MM.1S (cell line): ENCODE results near the gene BLOC1S2.

Experiments used
- DNase-seq: peaks from one replicate; pipeline ENCODE4 v3.0.0-alpha.2; 2015
- H2AFZ ChIP-seq: fragments of 300-600 bp; sonication (generic); 2 replicates; pipeline ENCODE4 v1.6.0; 2016; ENCODE audit warnings: antibody characterized with exemption, low read length
- H3F3A ChIP-seq: fragments of 300-600 bp; sonication (generic); 2 replicates; pipeline ENCODE4 v1.6.1; 2016; ENCODE audit warnings: mild to moderate bottlenecking, antibody characterized with exemption, low read length, moderate library complexity, mixed read lengths; ENCODE audit not compliant: insufficient read depth
- H3K27ac ChIP-seq: fragments of 300-600 bp; sonication (generic); 2 replicates; pipeline ENCODE4 v1.5.1; 2016; ENCODE audit warnings: mild to moderate bottlenecking, low read length
- H3K27me3 ChIP-seq: fragments of 300-600 bp; sonication (generic); replicated peaks from 2 replicates; pipeline ENCODE4 v1.6.0; 2016; ENCODE audit warnings: low read length; ENCODE audit not compliant: insufficient read depth
- H3K36me3 ChIP-seq: fragments of 300-600 bp; sonication (generic); replicated peaks from 2 replicates; pipeline ENCODE4 v1.6.1; 2016; ENCODE audit warnings: mild to moderate bottlenecking, low read length, mixed read lengths; ENCODE audit not compliant: insufficient read depth
- H3K4me1 ChIP-seq: fragments of 300-600 bp; sonication (generic); 2 replicates; pipeline ENCODE4 v1.6.1; 2016; ENCODE audit warnings: low read length, mixed read lengths
- H3K4me2 ChIP-seq: fragments of 300-600 bp; sonication (generic); 2 replicates; pipeline ENCODE4 v1.6.0; 2016; ENCODE audit warnings: low read depth, low read length
- H3K4me3 ChIP-seq: fragments of 300-600 bp; sonication (generic); 2 replicates; pipeline ENCODE4 v1.5.1; 2016; ENCODE audit warnings: low read length, mixed read lengths
- H3K79me2 ChIP-seq: fragments of 300-600 bp; sonication (generic); 2 replicates; pipeline ENCODE4 v1.6.1; 2016; ENCODE audit warnings: mixed run types, low read length, mixed read lengths
- H3K9ac ChIP-seq: fragments of 300-600 bp; sonication (generic); 2 replicates; pipeline ENCODE4 v1.6.1; 2016; ENCODE audit warnings: low read length, mixed read lengths
- H3K9me2 ChIP-seq: fragments of 300-600 bp; sonication (generic); replicated peaks from 2 replicates; pipeline ENCODE4 v1.6.1; 2016; ENCODE audit warnings: mild to moderate bottlenecking, low read length, mixed read lengths; ENCODE audit not compliant: insufficient read depth
- H3K9me3 ChIP-seq: fragments of 300-600 bp; sonication (generic); replicated peaks from 2 replicates; pipeline ENCODE4 v1.6.1; 2016; ENCODE audit warnings: mild to moderate bottlenecking, low read length, mixed read lengths; ENCODE audit not compliant: insufficient read depth
- H4K20me1 ChIP-seq: fragments of 300-600 bp; sonication (generic); 2 replicates; pipeline ENCODE4 v1.6.1; 2016; ENCODE audit warnings: mild to moderate bottlenecking, low read length, moderate library complexity, mixed read lengths; ENCODE audit not compliant: insufficient read depth
- EZH2 ChIP-seq: fragments of 300-600 bp; sonication (generic); optimal IDR thresholded peaks from 2 replicates; pipeline ENCODE3; 2017; ENCODE audit warnings: low read depth, mild to moderate bottlenecking, antibody characterized with exemption, low read length, mixed read lengths
- EZH2phosphoT487 ChIP-seq: fragments of 300-600 bp; sonication (generic); IDR thresholded peaks from 2 replicates; pipeline ENCODE4 v1.6.1; 2018; ENCODE audit warnings: antibody characterized with exemption, low read length
- TF ChIP-seq, protein P1 (sequence below): fragments of 300-600 bp; sonication (generic); IDR thresholded peaks from 2 replicates; pipeline ENCODE4 v1.5.1; 2016; ENCODE audit warnings: antibody characterized with exemption, low read length, mixed read lengths

The BLOC1S2 gene

DNA sequence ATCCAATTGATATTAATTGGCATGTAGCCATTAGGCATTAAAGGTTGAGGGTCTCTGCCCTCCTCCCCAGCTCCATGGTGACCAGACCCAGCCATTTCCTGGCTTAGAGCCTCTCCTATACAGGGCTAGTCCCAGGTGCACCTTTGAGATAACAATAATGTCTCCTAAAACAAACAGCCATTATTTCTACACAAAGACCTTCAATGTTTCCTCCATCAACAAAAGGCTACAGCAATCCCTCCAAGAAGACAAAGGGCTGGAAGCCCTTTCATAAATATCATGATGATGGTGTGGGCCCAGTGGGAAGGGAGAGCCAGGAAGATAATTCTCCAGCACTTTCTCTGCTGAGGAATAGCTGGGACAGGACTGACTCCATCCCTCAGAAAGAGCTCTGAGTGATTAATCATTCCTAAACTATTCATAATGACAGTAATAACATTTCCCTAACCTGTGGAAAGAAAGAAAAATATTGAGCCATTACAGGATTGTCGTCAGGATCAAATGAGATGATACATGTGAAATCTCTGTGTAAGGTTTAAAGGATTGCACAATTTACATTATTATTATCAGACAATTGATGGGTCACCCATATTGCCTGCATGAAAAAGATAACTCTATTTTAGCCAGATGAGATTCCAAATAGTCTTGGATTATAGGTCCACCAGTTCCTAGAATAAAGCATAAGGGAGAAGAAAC is 33.4 kb upstream of the BLOC1S2 start:
- Histone ChIP-seq H3K9ac (no peak overlapping the region), H3K4me1 (no peaks in the 10 kb centered on the region), H4K20me1 (no peaks in the 10 kb centered on the region), H3K4me3 (no peak overlapping the region), H3K9me2 (no peaks in the 10 kb centered on the region), H3K9me3 (no peaks in the 10 kb centered on the region), H3K36me3 (no peaks in the 10 kb centered on the region), H3K27ac (no peak overlapping the region), H2AFZ (no peak overlapping the region), H3K27me3 (no peaks in the 10 kb centered on the region), H3F3A (no peaks in the 10 kb centered on the region), H3K79me2 (no peaks in the 10 kb centered on the region), H3K4me2 (no peak overlapping the region)
- TF ChIP-seq EZH2 (no peak), EZH2phosphoT487 (no peak)
- TF ChIP-seq, protein P1, sequence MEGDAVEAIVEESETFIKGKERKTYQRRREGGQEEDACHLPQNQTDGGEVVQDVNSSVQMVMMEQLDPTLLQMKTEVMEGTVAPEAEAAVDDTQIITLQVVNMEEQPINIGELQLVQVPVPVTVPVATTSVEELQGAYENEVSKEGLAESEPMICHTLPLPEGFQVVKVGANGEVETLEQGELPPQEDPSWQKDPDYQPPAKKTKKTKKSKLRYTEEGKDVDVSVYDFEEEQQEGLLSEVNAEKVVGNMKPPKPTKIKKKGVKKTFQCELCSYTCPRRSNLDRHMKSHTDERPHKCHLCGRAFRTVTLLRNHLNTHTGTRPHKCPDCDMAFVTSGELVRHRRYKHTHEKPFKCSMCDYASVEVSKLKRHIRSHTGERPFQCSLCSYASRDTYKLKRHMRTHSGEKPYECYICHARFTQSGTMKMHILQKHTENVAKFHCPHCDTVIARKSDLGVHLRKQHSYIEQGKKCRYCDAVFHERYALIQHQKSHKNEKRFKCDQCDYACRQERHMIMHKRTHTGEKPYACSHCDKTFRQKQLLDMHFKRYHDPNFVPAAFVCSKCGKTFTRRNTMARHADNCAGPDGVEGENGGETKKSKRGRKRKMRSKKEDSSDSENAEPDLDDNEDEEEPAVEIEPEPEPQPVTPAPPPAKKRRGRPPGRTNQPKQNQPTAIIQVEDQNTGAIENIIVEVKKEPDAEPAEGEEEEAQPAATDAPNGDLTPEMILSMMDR, result no peak
- DNase-seq, result no peak

DNA sequence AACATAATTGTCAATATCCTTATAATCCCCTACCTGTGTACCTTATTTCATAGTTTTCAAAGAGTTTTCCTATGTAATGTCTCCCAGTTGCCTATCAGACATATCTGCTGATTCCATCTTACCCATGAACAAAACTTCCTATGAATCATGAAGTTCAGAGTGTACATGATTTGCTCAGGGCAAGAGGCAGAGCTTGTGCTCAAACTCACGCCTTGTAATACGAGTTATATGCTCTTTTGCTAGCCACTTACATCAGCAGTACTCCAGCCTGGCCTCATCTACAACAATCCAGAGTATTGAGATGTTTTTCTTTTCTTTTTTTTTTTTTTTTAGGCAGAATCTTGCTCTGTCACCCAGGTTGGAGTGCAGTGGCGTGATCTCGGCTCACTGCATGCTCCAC is 31.7 kb upstream of the BLOC1S2 start:
- H2AFZ ChIP-seq, result no peak overlapping the region
- no peaks in the 10 kb centered on the region for H3K36me3 ChIP-seq
- TF ChIP-seq, protein P1, result no peak
- TF ChIP-seq EZH2phosphoT487 (no peak), EZH2 (no peak)
- no peak overlapping the region for H3K27ac ChIP-seq
- no peaks in the 10 kb centered on the region for H3K9me3 ChIP-seq
- H4K20me1 ChIP-seq, result no peaks in the 10 kb centered on the region
- no peaks in the 10 kb centered on the region for H3K79me2 ChIP-seq
- no peaks in the 10 kb centered on the region for H3K27me3 ChIP-seq
- no peak overlapping the region for H3K4me2 ChIP-seq
- no peaks in the 10 kb centered on the region for H3K9me2 ChIP-seq
- no peak overlapping the region for H3K4me3 ChIP-seq
- DNase-seq, result no peak
- H3K4me1 ChIP-seq, result no peaks in the 10 kb centered on the region
- no peak overlapping the region for H3K9ac ChIP-seq
- no peaks in the 10 kb centered on the region for H3F3A ChIP-seq

DNA sequence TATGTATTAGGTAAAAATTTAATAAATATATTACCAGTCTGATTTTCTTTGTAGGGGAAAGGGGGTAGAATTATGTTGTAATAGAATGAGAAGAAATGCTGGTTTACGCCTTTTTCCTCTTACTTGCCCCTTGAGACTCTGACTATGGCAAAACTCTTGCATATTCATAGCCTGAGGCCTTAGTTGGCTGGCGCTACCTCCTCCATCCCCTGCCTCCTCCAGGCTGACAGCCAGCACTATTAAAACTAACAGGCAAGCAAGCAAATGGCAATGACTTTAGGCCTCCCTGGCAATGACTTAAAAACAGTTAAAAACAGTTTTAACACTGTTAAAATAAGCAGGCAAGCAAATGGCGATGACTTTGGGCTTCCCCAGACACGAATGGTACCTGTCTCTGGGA is 29.1 kb upstream of the BLOC1S2 start:
- Histone ChIP-seq H3F3A (no peaks in the 10 kb centered on the region), H4K20me1 (no peaks in the 10 kb centered on the region), H3K27ac (no peak overlapping the region), H3K9ac (no peak overlapping the region), H3K79me2 (no peaks in the 10 kb centered on the region), H3K9me3 (no peaks in the 10 kb centered on the region), H3K4me2 (no peak overlapping the region), H3K4me1 (no peaks in the 10 kb centered on the region), H3K4me3 (no peak overlapping the region), H3K27me3 (no peaks in the 10 kb centered on the region), H3K9me2 (no peaks in the 10 kb centered on the region), H2AFZ (no peak overlapping the region), H3K36me3 (no peaks in the 10 kb centered on the region)
- TF ChIP-seq, protein P1, result no peak
- TF ChIP-seq EZH2phosphoT487, result no peak
- TF ChIP-seq EZH2, result no peak
- no peak for DNase-seq
